HEK293T (cell line): ENCODE measurements around the gene BTAF1.

Experiments
- ARNT ChIP-seq: fragments of 450-650 bp; IDR thresholded peaks from 2 replicates; pipeline ENCODE4 v1.6.1; 2017; ENCODE audit warnings: mild to moderate bottlenecking
- BHLHE40 ChIP-seq: fragments of 450-650 bp; IDR thresholded peaks from 2 replicates; pipeline ENCODE4 v1.6.1; 2016; ENCODE audit warnings: mild to moderate bottlenecking, moderate library complexity, borderline replicate concordance
- CTBP1 ChIP-seq: fragments of 450-650 bp; IDR thresholded peaks from 2 replicates; pipeline ENCODE4 v1.6.1; 2016; ENCODE audit warnings: borderline replicate concordance
- ELF4 ChIP-seq: fragments of 450-650 bp; IDR thresholded peaks from 2 replicates; pipeline ENCODE4 v1.6.1; 2017; ENCODE audit warnings: antibody characterized with exemption
- FOXA1 ChIP-seq: fragments of 450-650 bp; IDR thresholded peaks from 2 replicates; pipeline ENCODE4 v1.6.1; 2016; ENCODE audit warnings: mild to moderate bottlenecking
- FOXK2 ChIP-seq: fragments of 450-650 bp; IDR thresholded peaks from 2 replicates; pipeline ENCODE4 v1.6.1; 2016; ENCODE audit warnings: mild to moderate bottlenecking
- FOXM1 ChIP-seq: fragments of 450-650 bp; IDR thresholded peaks from 2 replicates; pipeline ENCODE4 v1.6.1; 2017; ENCODE audit warnings: mild to moderate bottlenecking, borderline replicate concordance
- NFRKB ChIP-seq: fragments of 450-650 bp; IDR thresholded peaks from 2 replicates; pipeline ENCODE4 v1.6.1; 2016; ENCODE audit warnings: mild to moderate bottlenecking, moderate library complexity
- SP1 ChIP-seq: fragments of 450-650 bp; IDR thresholded peaks from 2 replicates; pipeline ENCODE4 v1.6.1; 2017
- TARDBP ChIP-seq: fragments of 450-650 bp; IDR thresholded peaks from 2 replicates; pipeline ENCODE4 v1.6.1; 2016

GRCh38 chr10:92047215-92047614 lies 123.6 kb downstream of the BTAF1 start:
- TF ChIP-seq ARNT = no peak
- TF ChIP-seq FOXA1 = no peak
- TF ChIP-seq CTBP1 = no peak
- no peak for TF ChIP-seq ELF4
- TF ChIP-seq FOXM1 = no peak
- no peak for TF ChIP-seq SP1
- no peak for TF ChIP-seq FOXK2
- TF ChIP-seq BHLHE40 = no peak
- no peak for TF ChIP-seq NFRKB
- TF ChIP-seq TARDBP = no peak
